Measurements from ENCODE around the gene RNU1-4. TPM values are rescaled to one million over a fixed set of nuclear protein-coding genes. Genes with fewer than 3 reads are reported as not detected.
"Not testable (repeated sequence)": the region's sequence is repeated elsewhere in the genome, so short reads cannot be mapped to it uniquely, and the experiment has no call there.

RNU1-4 gene
- total RNA-seq, 1 experiment from 2014 or later: under 0.01 TPM

- not testable (repeated sequence) for H3K79me2 ChIP-seq (ENCODE audit: low read length); H3K9me3 ChIP-seq (ENCODE audit: low read length); H3K9me2 ChIP-seq (replicated peaks; ENCODE audit: insufficient read depth, low read length); H3K27ac ChIP-seq (ENCODE audit: low read length); H3K4me3 ChIP-seq (ENCODE audit: low read length); H3K4me1 ChIP-seq (ENCODE audit: low read length); H3K27me3 ChIP-seq (ENCODE audit: low read length); DNase-seq; H4K20me1 ChIP-seq (ENCODE audit: insufficient read depth, low read depth, low read length); H3K36me3 ChIP-seq (ENCODE audit: insufficient read depth, low read length); H3K4me2 ChIP-seq (ENCODE audit: low read depth, low read length, poor library complexity, severe bottlenecking); H2AFZ ChIP-seq (ENCODE audit: low read length); H3K9ac ChIP-seq (ENCODE audit: low read length)
Measured at GRCh38 chr1:16712984-16713383, 27.3 kb upstream of the RNU1-4 start.

- not testable (repeated sequence) for H3K27ac ChIP-seq (ENCODE audit: low read length); DNase-seq; H3K4me1 ChIP-seq (ENCODE audit: low read length); H4K20me1 ChIP-seq (ENCODE audit: insufficient read depth, low read depth, low read length); H3K9me2 ChIP-seq (replicated peaks; ENCODE audit: insufficient read depth, low read length); H3K36me3 ChIP-seq (ENCODE audit: insufficient read depth, low read length); H3K79me2 ChIP-seq (ENCODE audit: low read length); H3K27me3 ChIP-seq (ENCODE audit: low read length); H3K4me2 ChIP-seq (ENCODE audit: low read depth, low read length, poor library complexity, severe bottlenecking); H3K9me3 ChIP-seq (ENCODE audit: low read length); H2AFZ ChIP-seq (ENCODE audit: low read length); H3K4me3 ChIP-seq (ENCODE audit: low read length); H3K9ac ChIP-seq (ENCODE audit: low read length)
Measured at GRCh38 chr1:16713480-16713879, 26.8 kb upstream of the RNU1-4 start.

- Histone ChIP-seq H3K4me2 (ENCODE audit: low read depth, low read length, poor library complexity, severe bottlenecking) (no peak overlapping the region), H2AFZ (ENCODE audit: low read length) (no peak overlapping the region), H4K20me1 (ENCODE audit: insufficient read depth, low read depth, low read length) (no peaks in the 10 kb centered on the region), H3K79me2 (ENCODE audit: low read length) (no peaks in the 10 kb centered on the region), H3K9me3 (ENCODE audit: low read length) (no peaks in the 10 kb centered on the region), H3K36me3 (ENCODE audit: insufficient read depth, low read length) (no peaks in the 10 kb centered on the region), H3K27me3 (ENCODE audit: low read length) (no peaks in the 10 kb centered on the region), H3K4me3 (ENCODE audit: low read length) (no peak overlapping the region), H3K27ac (ENCODE audit: low read length) (no peak overlapping the region), H3K9me2 (replicated peaks; ENCODE audit: insufficient read depth, low read length) (no peaks in the 10 kb centered on the region), H3K9ac (ENCODE audit: low read length) (no peak overlapping the region), H3K4me1 (ENCODE audit: low read length) (no peaks in the 10 kb centered on the region)
- peak; percentile 40 for DNase-seq
Measured at GRCh38 chr1:16716691-16717335, 23.5 kb upstream of the RNU1-4 start.

- no peaks in the 10 kb centered on the region for H3K36me3 ChIP-seq (ENCODE audit: insufficient read depth, low read length)
- H3K9me3 ChIP-seq (ENCODE audit: low read length): no peaks in the 10 kb centered on the region
- no peak overlapping the region for H3K27ac ChIP-seq (ENCODE audit: low read length)
- no peak overlapping the region for H3K4me2 ChIP-seq (ENCODE audit: low read depth, low read length, poor library complexity, severe bottlenecking)
- H3K9me2 ChIP-seq (replicated peaks; ENCODE audit: insufficient read depth, low read length): no peaks in the 10 kb centered on the region
- no peaks in the 10 kb centered on the region for H3K27me3 ChIP-seq (ENCODE audit: low read length)
- H3K9ac ChIP-seq (ENCODE audit: low read length): no peak overlapping the region
- peak; percentile 41 for DNase-seq
- H3K79me2 ChIP-seq (ENCODE audit: low read length): no peaks in the 10 kb centered on the region
- H4K20me1 ChIP-seq (ENCODE audit: insufficient read depth, low read depth, low read length): no peaks in the 10 kb centered on the region
- peaks cover under 1% of the 10 kb centered on the region; the same call in 1 of the 2 replicates for H3K4me1 ChIP-seq (ENCODE audit: low read length)
- no peak overlapping the region for H2AFZ ChIP-seq (ENCODE audit: low read length)
- H3K4me3 ChIP-seq (ENCODE audit: low read length): no peak overlapping the region
Measured at GRCh38 chr1:16717336-16718098, 22.8 kb upstream of the RNU1-4 start.

GRCh38 chr1:16718099-16718907 lies 22.0 kb upstream of the RNU1-4 start:
- H3K9me3 ChIP-seq (ENCODE audit: low read length); H3K4me2 ChIP-seq (ENCODE audit: low read depth, low read length, poor library complexity, severe bottlenecking); H3K79me2 ChIP-seq (ENCODE audit: low read length); H2AFZ ChIP-seq (ENCODE audit: low read length); H3K27me3 ChIP-seq (ENCODE audit: low read length); H3K9ac ChIP-seq (ENCODE audit: low read length); H3K4me1 ChIP-seq (ENCODE audit: low read length); H3K27ac ChIP-seq (ENCODE audit: low read length); H3K36me3 ChIP-seq (ENCODE audit: insufficient read depth, low read length); H3K4me3 ChIP-seq (ENCODE audit: low read length); H3K9me2 ChIP-seq (replicated peaks; ENCODE audit: insufficient read depth, low read length); H4K20me1 ChIP-seq (ENCODE audit: insufficient read depth, low read depth, low read length): not testable (repeated sequence)
- peak; percentile 32 for DNase-seq

DNA sequence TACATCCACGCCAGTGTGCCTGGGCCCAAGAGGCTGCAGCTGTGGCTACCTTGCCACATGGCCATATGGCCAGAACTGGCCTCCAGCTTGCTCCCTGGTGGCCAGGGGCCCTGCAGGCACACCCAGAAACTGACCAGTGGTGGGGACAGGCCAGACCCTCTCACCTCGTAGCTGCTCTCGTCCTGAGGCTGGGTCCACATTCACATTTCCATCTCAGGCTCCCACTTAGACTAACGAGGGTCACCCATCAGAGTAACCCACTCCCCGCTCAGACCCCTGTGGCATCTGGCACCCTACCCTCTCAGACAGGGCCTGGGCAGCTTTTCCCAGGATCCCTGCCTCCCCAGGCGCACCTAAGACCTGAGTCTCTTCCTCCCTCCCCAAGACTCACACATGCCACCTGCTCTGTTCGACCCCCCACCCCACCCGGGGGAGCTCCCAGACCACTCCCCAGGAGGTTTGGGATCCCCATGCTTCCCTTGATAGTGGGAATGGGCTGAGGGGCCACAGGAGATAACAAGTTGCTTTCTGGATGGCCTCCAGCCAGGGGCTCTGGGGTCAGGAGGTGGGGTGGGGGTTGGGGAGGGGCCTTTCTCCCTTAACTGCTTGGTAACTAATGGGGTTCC lies 21.3 kb upstream of the RNU1-4 start:
- Histone ChIP-seq H3K9me2 (replicated peaks; ENCODE audit: insufficient read depth, low read length) (no peaks in the 10 kb centered on the region), H3K27ac (ENCODE audit: low read length) (no peak overlapping the region), H3K9me3 (ENCODE audit: low read length) (no peaks in the 10 kb centered on the region), H3K9ac (ENCODE audit: low read length) (no peak overlapping the region), H3K27me3 (ENCODE audit: low read length) (no peaks in the 10 kb centered on the region), H4K20me1 (ENCODE audit: insufficient read depth, low read depth, low read length) (no peaks in the 10 kb centered on the region), H2AFZ (ENCODE audit: low read length) (no peak overlapping the region), H3K79me2 (ENCODE audit: low read length) (no peaks in the 10 kb centered on the region), H3K4me1 (ENCODE audit: low read length) (peaks cover 15% of the 10 kb centered on the region), H3K4me2 (ENCODE audit: low read depth, low read length, poor library complexity, severe bottlenecking) (no peak overlapping the region), H3K36me3 (ENCODE audit: insufficient read depth, low read length) (no peaks in the 10 kb centered on the region), H3K4me3 (ENCODE audit: low read length) (no peak overlapping the region)
- peak; percentile 41 for DNase-seq

DNA sequence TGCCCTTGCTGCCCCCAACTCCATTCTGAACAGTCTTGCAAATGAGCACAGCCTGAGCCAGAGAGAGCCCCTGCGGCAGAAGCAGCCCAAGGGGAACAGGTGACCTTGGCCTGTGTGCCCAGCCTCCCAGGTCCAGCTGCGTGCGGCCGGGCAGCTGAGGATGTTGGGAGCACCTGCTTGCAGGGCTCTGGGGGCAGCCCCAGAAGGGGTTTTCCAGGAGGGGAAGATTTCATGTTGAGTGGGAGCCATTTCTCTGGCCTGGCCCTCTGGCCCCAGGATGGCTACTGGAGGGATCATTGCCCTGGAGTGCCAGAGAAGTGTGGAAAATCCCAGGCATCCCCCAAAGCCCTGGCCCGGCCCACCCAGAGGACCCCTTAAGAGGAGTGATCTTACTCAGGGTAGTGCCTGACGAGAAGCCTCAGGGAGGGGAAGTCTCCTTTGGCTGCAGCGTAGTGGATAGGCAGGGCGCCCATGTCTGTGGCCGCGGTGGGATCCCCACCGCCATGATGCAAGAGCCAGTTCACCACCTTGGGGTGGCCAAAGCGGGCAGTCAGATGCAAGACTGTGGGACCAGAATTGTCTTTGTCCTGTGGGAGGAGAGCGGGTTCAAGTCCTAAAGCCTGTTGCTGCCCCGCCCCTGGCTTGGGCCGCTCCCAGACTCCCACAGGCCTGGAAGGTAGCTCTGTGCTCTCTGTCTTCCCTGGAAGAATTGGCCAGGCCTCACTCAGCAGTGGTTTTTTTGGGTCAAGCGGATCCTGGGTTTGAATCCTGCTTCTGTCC lies 20.6 kb upstream of the RNU1-4 start:
- H4K20me1 ChIP-seq (ENCODE audit: insufficient read depth, low read depth, low read length): no peaks in the 10 kb centered on the region
- no peak overlapping the region for H3K27ac ChIP-seq (ENCODE audit: low read length)
- H3K4me3 ChIP-seq (ENCODE audit: low read length): no peak overlapping the region
- no peak overlapping the region for H3K9ac ChIP-seq (ENCODE audit: low read length)
- H3K4me2 ChIP-seq (ENCODE audit: low read depth, low read length, poor library complexity, severe bottlenecking): no peak overlapping the region
- H2AFZ ChIP-seq (ENCODE audit: low read length): no peak overlapping the region
- no peaks in the 10 kb centered on the region for H3K9me2 ChIP-seq (replicated peaks; ENCODE audit: insufficient read depth, low read length)
- no peaks in the 10 kb centered on the region for H3K9me3 ChIP-seq (ENCODE audit: low read length)
- DNase-seq: peak; percentile 43
- H3K27me3 ChIP-seq (ENCODE audit: low read length): no peaks in the 10 kb centered on the region
- H3K4me1 ChIP-seq (ENCODE audit: low read length): peaks cover 17% of the 10 kb centered on the region
- H3K36me3 ChIP-seq (ENCODE audit: insufficient read depth, low read length): no peaks in the 10 kb centered on the region
- H3K79me2 ChIP-seq (ENCODE audit: low read length): no peaks in the 10 kb centered on the region

Data from Karpas-422 (cell line).